GM12878 (cell line): ENCODE results near the gene RBBP6. TPM values are rescaled to one million over a fixed set of nuclear protein-coding genes. Genes with fewer than 3 reads are reported as not detected.

ENCODE experiments used
- ATAC-seq: fragments of 200-7000 bp; cut with Tn5 transposase; 3 replicates; pipeline ENCODE4 v1.9.1; 2020; ENCODE audit warnings: mild to moderate bottlenecking, moderate library complexity
- BruUV-seq: library from RNA; stranded (reverse); fragments of 400-500 nt; replicated peaks from 2 replicates; lab custom pipeline; 2021; lab: Mats Ljungman, UMichigan
- CTCF ChIA-PET: fragments of 300-600 bp; sonication (Branson Sonifier 250); formaldehyde crosslinking; extraction: SDS; loops from one replicate; lab custom pipeline; 2021; ENCODE audit warnings: inconsistent platforms; lab: Yijun Ruan, JAX
- POLR2A ChIA-PET: fragments of 350-600 bp; formaldehyde crosslinking; extraction: SDS; loops from one replicate; lab custom pipeline; 2021; ENCODE audit warnings: inconsistent platforms; lab: Charles Lee
- RAD21 ChIA-PET: fragments of 300-600 bp; sonication (Branson Sonifier 250); formaldehyde crosslinking; loops from one replicate; lab custom pipeline; 2023; ENCODE audit warnings: antibody characterized with exemption; ENCODE audit not compliant: unreplicated experiment; lab: Charles Lee
- SMC1A ChIA-PET: fragments of 300-600 bp; sonication (Branson Sonifier 250); formaldehyde crosslinking; loops from one replicate; lab custom pipeline; 2023; ENCODE audit not compliant: unreplicated experiment, uncharacterized antibody; lab: Charles Lee
- DNase-seq: peaks from one replicate; pipeline ENCODE4 v3.0.0-alpha.2; 2011; ENCODE audit warnings: low read depth, low spot score
- FAIRE-seq: peaks from 3 replicates; lab custom pipeline; 2011; peaks lifted over from hg19 to GRCh38; lab: Jason Lieb, UNC
- H2AFZ ChIP-seq: 2 replicates; pipeline ENCODE4 v1.6.0; 2011; ENCODE audit warnings: low read depth, low read length, control low read depth; ENCODE audit not compliant: control insufficient read depth
- H3K27ac ChIP-seq: 2 replicates; pipeline ENCODE4 v1.5.1; 2011; ENCODE audit warnings: control low read depth; ENCODE audit not compliant: control insufficient read depth, insufficient read depth
- H3K27me3 ChIP-seq, 2 experiments: replicated peaks in 1 of 2; 2 replicates each; pipeline versions ENCODE4 v1.6.0 to v1.6.1; 2011; ENCODE audit warnings: low read length in 1 of 2; ENCODE audit not compliant: control insufficient read depth in 2 of 2, insufficient read depth in 2 of 2
- H3K36me3 ChIP-seq, 2 experiments: 2 replicates each; pipeline ENCODE4 v1.5.1; 2011; ENCODE audit warnings: low read length in 1 of 2; ENCODE audit not compliant: control insufficient read depth in 2 of 2, insufficient read depth in 2 of 2
- H3K4me1 ChIP-seq: 2 replicates; pipeline ENCODE4 v1.6.1; 2011; ENCODE audit warnings: mild to moderate bottlenecking, low read length, moderate library complexity, mixed read lengths; ENCODE audit not compliant: control insufficient read depth, insufficient read depth
- H3K4me2 ChIP-seq: 2 replicates; pipeline ENCODE4 v1.6.0; 2011; ENCODE audit warnings: control low read depth; ENCODE audit not compliant: control insufficient read depth, insufficient read depth
- H3K4me3 ChIP-seq: fragments of 200-600 bp; sonication (generic); 2 replicates; pipeline ENCODE4 v1.5.1; 2016
- H3K79me2 ChIP-seq: 2 replicates; pipeline ENCODE4 v1.6.0; 2011; ENCODE audit warnings: low read length; ENCODE audit not compliant: control insufficient read depth, insufficient read depth
- H3K9ac ChIP-seq: 2 replicates; pipeline ENCODE4 v1.8.0; 2011; ENCODE audit warnings: low read length, control low read depth, mixed read lengths; ENCODE audit not compliant: control insufficient read depth, insufficient read depth
- H3K9me3 ChIP-seq: replicated peaks from 3 replicates; pipeline ENCODE4 v1.5.1; 2011; ENCODE audit warnings: mild to moderate bottlenecking, low read length; ENCODE audit not compliant: control insufficient read depth, insufficient read depth
- H4K20me1 ChIP-seq: 2 replicates; pipeline ENCODE4 v1.6.0; 2011; ENCODE audit not compliant: control insufficient read depth, insufficient read depth
- BHLHE40 ChIP-seq, 2 experiments: fragments of 450-650 bp in 1 of 2; IDR thresholded peaks; 2 replicates each; pipeline ENCODE4 v1.6.1; 2011 to 2017; ENCODE audit warnings: low read depth in 2 of 2, borderline replicate concordance in 1 of 2, improper control_type of control experiment in 1 of 2, low read length in 1 of 2, mild to moderate bottlenecking in 1 of 2
- BMI1 ChIP-seq: fragments of 450-650 bp; IDR thresholded peaks from 2 replicates; pipeline ENCODE4 v1.6.1; 2016; ENCODE audit warnings: mild to moderate bottlenecking, moderate library complexity, borderline replicate concordance
- CREM ChIP-seq: IDR thresholded peaks from 2 replicates; pipeline ENCODE4 v1.6.1; 2014; ENCODE audit warnings: antibody characterized with exemption, low read depth
- FOXK2 ChIP-seq: fragments of 450-650 bp; IDR thresholded peaks from 2 replicates; pipeline ENCODE4 v1.6.1; 2017; ENCODE audit warnings: mild to moderate bottlenecking, moderate library complexity
- IKZF1 ChIP-seq: fragments of 450-650 bp; conservative IDR thresholded peaks from 2 replicates; pipeline ENCODE4 v1.6.1; 2017; ENCODE audit warnings: antibody characterized with exemption, mild to moderate bottlenecking
- MEF2B ChIP-seq: fragments of 450-650 bp; IDR thresholded peaks from 2 replicates; pipeline ENCODE4 v1.6.1; 2018; ENCODE audit warnings: mild to moderate bottlenecking, moderate library complexity; ENCODE audit not compliant: partially characterized antibody, poor library complexity, severe bottlenecking
- MTA3 ChIP-seq: IDR thresholded peaks from 2 replicates; pipeline ENCODE4 v1.6.1; 2012; ENCODE audit warnings: low read length, inconsistent platforms, borderline replicate concordance
- MYC ChIP-seq: IDR thresholded peaks from 2 replicates; pipeline ENCODE4 v1.6.1; 2011; ENCODE audit warnings: mild to moderate bottlenecking, low read length, moderate library complexity, inconsistent platforms; ENCODE audit not compliant: insufficient read depth, insufficient replicate concordance, insufficient read length, severe bottlenecking
- NFYA ChIP-seq: IDR thresholded peaks from 2 replicates; pipeline ENCODE4 v1.6.1; 2011; ENCODE audit warnings: low read depth, mild to moderate bottlenecking, low read length, improper control_type of control experiment, borderline replicate concordance
- NR2C2 ChIP-seq: IDR thresholded peaks from 2 replicates; pipeline ENCODE4 v1.6.1; 2011; ENCODE audit warnings: borderline replicate concordance, low read depth; ENCODE audit not compliant: control insufficient read depth, insufficient read length
- PRDM15 ChIP-seq: fragments of 450-650 bp; formaldehyde crosslinking; IDR thresholded peaks from 2 replicates; pipeline ENCODE4 v1.4.0; 2020; ENCODE audit warnings: mild to moderate bottlenecking, moderate library complexity
- RAD51 ChIP-seq: fragments of 450-650 bp; IDR thresholded peaks from 2 replicates; pipeline ENCODE4 v1.6.1; 2016; ENCODE audit warnings: moderate library complexity, mild to moderate bottlenecking, inconsistent platforms
- RCOR1 ChIP-seq: conservative IDR thresholded peaks from 2 replicates; pipeline ENCODE4 v1.6.1; 2012; ENCODE audit warnings: low read depth, low read length, improper control_type of control experiment
- SREBF1 ChIP-seq: IDR thresholded peaks from 2 replicates; pipeline ENCODE4 v1.6.1; 2012; ENCODE audit warnings: mild to moderate bottlenecking, low read length
- YY1 ChIP-seq: IDR thresholded peaks from 2 replicates; pipeline ENCODE4 v1.6.1; 2011; ENCODE audit warnings: low read depth, mild to moderate bottlenecking, low read length
- ZNF207 ChIP-seq: fragments of 450-650 bp; IDR thresholded peaks from 2 replicates; pipeline ENCODE4 v1.6.1; 2014; ENCODE audit warnings: antibody characterized with exemption, mild to moderate bottlenecking, borderline replicate concordance
- ZNF217 ChIP-seq: fragments of 450-650 bp; IDR thresholded peaks from 2 replicates; pipeline ENCODE4 v1.6.1; 2017; ENCODE audit warnings: antibody characterized with exemption, mild to moderate bottlenecking
- ZNF622 ChIP-seq: fragments of 450-650 bp; IDR thresholded peaks from 2 replicates; pipeline ENCODE4 v1.6.1; 2017; ENCODE audit warnings: mild to moderate bottlenecking, inconsistent platforms
- ZZZ3 ChIP-seq: IDR thresholded peaks from 2 replicates; pipeline ENCODE4 v1.6.1; 2011; ENCODE audit warnings: low read depth; ENCODE audit not compliant: control insufficient read depth, insufficient read length
- WGBS: methylation state at CpG from one replicate; pipeline ENCODE4 v1.1.6; 2016; ENCODE audit warnings: low lambda C conversion rate; ENCODE audit not compliant: insufficient replicate concordance, insufficient coverage; ENCODE audit errors: missing lambda C conversion rate; 5-methylcytosine and 5-hydroxymethylcytosine counted together
- in situ Hi-C: fragments of 300-500 bp; cut with MboI; formaldehyde crosslinking; loops from 9 replicates; pipeline ENCODE4 v1.14.3; 2018; ENCODE audit warnings: mixed read lengths
- intact Hi-C: fragments of 100-400 bp; cut with micrococcal nuclease; formaldehyde crosslinking; loops from one replicate; pipeline ENCODE4 v1.14.2; 2022; ENCODE audit not compliant: unreplicated experiment
- polyA plus RNA-seq, 11 experiments: library from polyadenylated mRNA; depleted of rRNA in 4 of 11; unstranded in 6 of 11; stranded (reverse) in 5 of 11; fragments of >200 nt; fragmentation: Nextera tagmentation in 4 of 11; fragmentation: Illumina TruSeq in 1 of 11; extraction: Ambion mirVana in 4 of 11; extraction: Trizol in 1 of 11; gene quantifications; 1 replicate in 1 of 11; 2 replicates in 10 of 11; pipeline versions ENCODE4 v1.2.1 to v1.2.3, GENCODE V29; 2011 to 2016; ENCODE audit warnings: inconsistent platforms in 2 of 11, missing spikeins in 2 of 11, low read depth in 1 of 11
- total RNA-seq, 4 experiments: library from RNA; depleted of rRNA in 3 of 4; stranded (reverse); fragments of >200 nt in 3 of 4; fragmentation: Illumina TruSeq in 1 of 4; extraction: Trizol in 1 of 4; gene quantifications; 2 replicates each; pipeline versions ENCODE4 v1.2.1 to v1.2.3, GENCODE V29; 2013 to 2021

RBBP6 gene
- total and polyA plus RNA-seq, 10 of the 15 experiments (the other 5 are each of a cell fraction or from before 2014, with no cell fraction given) = 16.9 to 80.2 (median 36.5) TPM

DNA sequence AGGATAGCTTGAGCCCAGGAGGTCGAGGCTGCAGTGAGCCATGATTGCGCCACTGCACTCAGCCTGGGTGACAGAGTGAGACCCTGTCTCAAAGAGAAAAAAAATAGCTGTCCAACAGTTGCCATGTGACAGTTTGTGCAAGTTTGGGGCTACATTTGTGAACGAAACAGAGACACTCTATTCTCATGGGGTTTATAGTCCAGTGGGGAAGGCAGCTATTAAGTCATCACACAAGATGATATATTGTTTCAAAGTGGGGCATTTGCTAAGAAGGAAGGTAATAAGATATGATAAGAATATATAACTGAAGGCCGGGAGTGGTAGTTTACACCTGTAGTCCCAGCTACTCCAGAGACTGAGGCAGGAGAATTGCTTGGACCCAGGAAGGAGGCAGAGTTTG is 73.3 kb downstream of the RBBP6 start:
- TF ChIP-seq MTA3 = no peak
- no peak for TF ChIP-seq MYC
- no peak for TF ChIP-seq NFYA
- no peak for TF ChIP-seq ZZZ3
- no peak for TF ChIP-seq NR2C2
- no peak for TF ChIP-seq ZNF217
- no peak for TF ChIP-seq ZNF622
- TF ChIP-seq PRDM15 (CRISPR knock-in tag) = no peak
- TF ChIP-seq CREM = no peak
- no peak for TF ChIP-seq BMI1
- TF ChIP-seq BHLHE40 (IDR thresholded peaks at IDR 0.05; ENCODE audit: borderline replicate concordance in 1 of 2, low read depth in 2 of 2, low read length in 1 of 2) = no peak
- TF ChIP-seq RAD51 = no peak
- TF ChIP-seq IKZF1 = no peak
- TF ChIP-seq SREBF1 = no peak
- TF ChIP-seq FOXK2 = no peak
- no peak for TF ChIP-seq RCOR1
- TF ChIP-seq YY1 = no peak
- no peak for TF ChIP-seq MEF2B
- TF ChIP-seq ZNF207 = no peak
- ChIA-PET POLR2A (no interaction called here), CTCF (interaction anchor here (1.2 kb wide), 1 partner anchor 12 kb away, joined by 5 read pairs; no protein-coding TSS in a partner anchor), SMC1A (interaction anchor here (0.6 kb wide), 2 partner anchors 116 to 194 kb away, joined by 3 to 4 read pairs; no protein-coding TSS in a partner anchor), RAD21 (no interaction called here)
- no peaks in the 10 kb centered on the region for H4K20me1 ChIP-seq
- no peak overlapping the region for H2AFZ ChIP-seq
- 18% methylated on average over 4 of the region's 4 CpGs for WGBS
- ATAC-seq = no peak
- H3K4me3 ChIP-seq = no peak overlapping the region
- in situ Hi-C loops (no loop called here), intact Hi-C loops (no loop called here)
- H3K4me1 ChIP-seq = no peaks in the 10 kb centered on the region
- no peak overlapping the region for H3K27ac ChIP-seq
- no peak for DNase-seq
- no peak overlapping the region for H3K4me2 ChIP-seq
- BruUV-seq = no TSS peak
- peaks cover 3% of the 10 kb centered on the region in 2 experiments; a peak in 3 of 4 replicates for H3K27me3 ChIP-seq
- H3K9me3 ChIP-seq = no peaks in the 10 kb centered on the region
- H3K36me3 ChIP-seq = no peaks in the 10 kb centered on the region
- no peak for FAIRE-seq
- no peaks in the 10 kb centered on the region for H3K79me2 ChIP-seq
- H3K9ac ChIP-seq = no peak overlapping the region
